Measurements from ENCODE around the gene BPIFB1. TPM values are rescaled to one million over a fixed set of nuclear protein-coding genes. Genes with fewer than 3 reads are reported as not detected.

The BPIFB1 gene
- total and polyA plus RNA-seq, 2 donors (not counting 3 experiments of a cell fraction or from before 2014, with no cell fraction given): not detected

- Histone ChIP-seq H2AFZ (ENCODE audit: low read depth, low read length) (no peak overlapping the region), H3K9me1 (replicated peaks; ENCODE audit: control insufficient read depth, extremely low read depth, insufficient read depth, low read length) (no peaks in the 10 kb centered on the region), H3K9ac (replicated peaks; ENCODE audit: extremely low read depth, insufficient read depth, low read length) (no peak overlapping the region), H3K4me2 (ENCODE audit: insufficient read depth, low read length) (no peak overlapping the region), H3K36me3 (ENCODE audit: control insufficient read depth in 2 of 2, extremely low read depth in 1 of 2, insufficient read depth in 2 of 2, low read length in 2 of 2) (no peaks in the 10 kb centered on the region), H3K4me1 (ENCODE audit: control insufficient read depth, extremely low read depth, insufficient read depth, low read length) (no peaks in the 10 kb centered on the region), H4K20me1 (replicated peaks; ENCODE audit: control insufficient read depth, extremely low read depth, insufficient read depth, low read length) (no peaks in the 10 kb centered on the region), H3K27me3 (ENCODE audit: control insufficient read depth in 2 of 2, insufficient read depth in 2 of 2, low read length in 2 of 2) (peaks cover 0 to 4% of the 10 kb centered on the region in 2 experiments), H3K9me3 (replicated peaks; ENCODE audit: control insufficient read depth, insufficient read depth, low read length) (no peaks in the 10 kb centered on the region), H3K79me2 (ENCODE audit: control insufficient read depth, insufficient read depth, low read length) (no peaks in the 10 kb centered on the region), H3K4me3 (replicated peaks in 1 of 3; ENCODE audit: insufficient read depth in 1 of 3, low read depth in 1 of 3, low read length in 3 of 3) (no peak overlapping the region), H3K27ac (ENCODE audit: insufficient read depth, low read depth, low read length) (no peak overlapping the region)
- intact Hi-C loops (cut with micrococcal nuclease): no loop called here
- TF ChIP-seq FOS (IDR thresholded peaks at IDR 0.05; ENCODE audit: borderline replicate concordance, insufficient read depth, low read length): no peak
- TF ChIP-seq POLR2A (IDR thresholded peaks at IDR 0.05; ENCODE audit: low read depth, low read length): no peak
- no peak for TF ChIP-seq GATA2 (IDR thresholded peaks at IDR 0.05; ENCODE audit: insufficient read depth, insufficient read length, low read depth, low read length)
- no peak for TF ChIP-seq JUN (IDR thresholded peaks at IDR 0.05; ENCODE audit: borderline replicate concordance, insufficient read depth, insufficient read length, low read depth)
- TF ChIP-seq MYC (IDR thresholded peaks at IDR 0.05; ENCODE audit: low read depth, low read length): no peak
- no peak for TF ChIP-seq POLR2AphosphoS5 (IDR thresholded peaks at IDR 0.05; ENCODE audit: insufficient read depth, low read depth, low read length)
- TF ChIP-seq, protein P1, sequence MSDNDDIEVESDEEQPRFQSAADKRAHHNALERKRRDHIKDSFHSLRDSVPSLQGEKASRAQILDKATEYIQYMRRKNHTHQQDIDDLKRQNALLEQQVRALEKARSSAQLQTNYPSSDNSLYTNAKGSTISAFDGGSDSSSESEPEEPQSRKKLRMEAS (IDR thresholded peaks at IDR 0.05; ENCODE audit: insufficient read depth, insufficient read length): no peak
- TF ChIP-seq CTCF (IDR thresholded peaks at IDR 0.05; ENCODE audit: extremely low read depth in 1 of 2, insufficient read depth in 1 of 2, low read depth in 1 of 2, low read length in 2 of 2): no peak
- BruUV-seq (replicated peaks): no TSS peak
- ChIA-PET CTCF (no interaction called here), POLR2A (no interaction called here)
- no peak for DNase-seq (ENCODE audit: low read depth, low spot score)
- FAIRE-seq: no peak
- dilution Hi-C loops (cut with MboI; ENCODE audit: extremely low pct_ligation_motif_present, low sequenced_read_pairs): no loop called here
Observed at GRCh38 chr20:33337531-33338165, 54.6 kb downstream of the BPIFB1 start.
